Trophoblast cell (in vitro differentiated cells and primary cell): ENCODE results near the gene ZBTB16.
A peak's percentile ranks its signal among the peaks of the same experiment; 100 is the strongest.

Source experiments
- DNase-seq, 2 donors: peaks; one replicate each; pipeline ENCODE4 v3.0.0-alpha.2; 2016
- H2AFZ ChIP-seq: 2 replicates; pipeline ENCODE4 v1.6.1; 2013; ENCODE audit warnings: low read length, moderate library complexity, mild to moderate bottlenecking; ENCODE audit not compliant: insufficient read depth, poor library complexity
- H2AK5ac ChIP-seq: 2 replicates; pipeline ENCODE4 v1.6.1; 2013; ENCODE audit warnings: mild to moderate bottlenecking, low read length
- H2BK120ac ChIP-seq: 2 replicates; pipeline ENCODE4 v1.6.1; 2013; ENCODE audit warnings: low read length, mild to moderate bottlenecking, moderate library complexity; ENCODE audit not compliant: insufficient read depth, poor library complexity
- H2BK12ac ChIP-seq: 2 replicates; pipeline ENCODE4 v1.6.1; 2013; ENCODE audit warnings: mild to moderate bottlenecking, low read length, moderate library complexity
- H2BK5ac ChIP-seq: 2 replicates; pipeline ENCODE4 v1.6.1; 2013; ENCODE audit warnings: low read length, low read depth, moderate library complexity, mild to moderate bottlenecking; ENCODE audit not compliant: poor library complexity
- H3K14ac ChIP-seq: 2 replicates; pipeline ENCODE4 v1.6.1; 2013; ENCODE audit warnings: mild to moderate bottlenecking, low read length
- H3K18ac ChIP-seq: 2 replicates; pipeline ENCODE4 v1.6.1; 2013; ENCODE audit warnings: mild to moderate bottlenecking, low read length
- H3K23ac ChIP-seq: 2 replicates; pipeline ENCODE4 v1.6.1; 2013; ENCODE audit warnings: low read length
- H3K27ac ChIP-seq: 2 replicates; pipeline ENCODE4 v1.5.1; 2013; ENCODE audit warnings: low read depth, mild to moderate bottlenecking, inconsistent platforms, low read length, moderate library complexity
- H3K27me3 ChIP-seq: 2 replicates; pipeline ENCODE4 v1.6.1; 2013; ENCODE audit warnings: inconsistent platforms, mild to moderate bottlenecking, low read length, moderate library complexity; ENCODE audit not compliant: insufficient read depth
- H3K36me3 ChIP-seq, 2 experiments: 1 replicate in 1 of 2; 2 replicates in 1 of 2; pipeline ENCODE4 v1.6.1; 2013; ENCODE audit warnings: low read length in 2 of 2, mild to moderate bottlenecking in 2 of 2, moderate library complexity in 1 of 2; ENCODE audit not compliant: insufficient read depth in 2 of 2, control insufficient read depth in 1 of 2
- H3K4ac ChIP-seq: 2 replicates; pipeline ENCODE4 v1.6.1; 2013; ENCODE audit warnings: low read depth, mild to moderate bottlenecking, low read length, moderate library complexity
- H3K4me1 ChIP-seq, 2 experiments: 1 replicate in 1 of 2; 2 replicates in 1 of 2; pipeline ENCODE4 v1.6.1; 2013; ENCODE audit warnings: low read length in 2 of 2, mild to moderate bottlenecking in 2 of 2, moderate library complexity in 1 of 2; ENCODE audit not compliant: insufficient read depth in 2 of 2, control insufficient read depth in 1 of 2
- H3K4me2 ChIP-seq: 2 replicates; pipeline ENCODE4 v1.6.1; 2013; ENCODE audit warnings: inconsistent platforms, mild to moderate bottlenecking, low read length, moderate library complexity
- H3K4me3 ChIP-seq: 2 replicates; pipeline ENCODE4 v1.5.1; 2013; ENCODE audit warnings: mild to moderate bottlenecking, low read depth, low read length, inconsistent platforms
- H3K79me1 ChIP-seq: one replicate; pipeline ENCODE4 v1.6.1; 2013; ENCODE audit warnings: low read length
- H3K79me2 ChIP-seq: 2 replicates; pipeline ENCODE4 v1.6.1; 2013; ENCODE audit warnings: low read length, mild to moderate bottlenecking; ENCODE audit not compliant: control insufficient read depth, insufficient read depth, poor library complexity
- H3K9ac ChIP-seq: 2 replicates; pipeline ENCODE4 v1.6.1; 2013; ENCODE audit warnings: mild to moderate bottlenecking, low read length
- H3K9me3 ChIP-seq: 2 replicates; pipeline ENCODE4 v1.6.1; 2013; ENCODE audit warnings: low read depth, mild to moderate bottlenecking, control low read depth, inconsistent platforms, low read length; ENCODE audit not compliant: insufficient read depth
- H4K12ac ChIP-seq: 2 replicates; pipeline ENCODE4 v1.6.1; 2013; ENCODE audit warnings: low read depth, mild to moderate bottlenecking, low read length, moderate library complexity
- H4K8ac ChIP-seq: 2 replicates; pipeline ENCODE4 v1.6.1; 2013; ENCODE audit warnings: low read depth, mild to moderate bottlenecking, low read length, moderate library complexity
- H4K91ac ChIP-seq: one replicate; pipeline ENCODE4 v1.6.1; 2013; ENCODE audit warnings: low read depth, mild to moderate bottlenecking, low read length, moderate library complexity
- WGBS: extraction: QIAGEN DNeasy Blood & Tissue Kit; methylation state at CpG from one replicate; pipeline ENCODE4 v1.1.7; 2013; ENCODE audit warnings: missing lambda C conversion rate; ENCODE audit not compliant: insufficient read length, insufficient coverage; ENCODE audit errors: extremely low coverage; 5-methylcytosine and 5-hydroxymethylcytosine counted together

ZBTB16 gene

GRCh38 chr11:114132417-114132816 is 72.9 kb downstream of the ZBTB16 start:
- Histone ChIP-seq H2AK5ac (no peak overlapping the region), H3K14ac (no peak overlapping the region), H2AFZ (no peak overlapping the region), H2BK5ac (no peak overlapping the region), H4K91ac (no peak overlapping the region), H3K9me3 (peaks cover 1% of the 10 kb centered on the region), H2BK12ac (no peak overlapping the region), H3K36me3 (no peaks in the 10 kb centered on the region), H4K8ac (no peak overlapping the region), H3K27ac (no peak overlapping the region), H3K4ac (no peak overlapping the region), H2BK120ac (no peak overlapping the region), H3K79me2 (no peaks in the 10 kb centered on the region), H3K18ac (no peak overlapping the region), H4K12ac (no peak overlapping the region), H3K27me3 (no peaks in the 10 kb centered on the region), H3K9ac (no peak overlapping the region), H3K23ac (no peak overlapping the region), H3K4me2 (no peak overlapping the region), H3K4me3 (no peak overlapping the region), H3K79me1 (peaks cover 9% of the 10 kb centered on the region), H3K4me1 (peaks cover 8 to 23% of the 10 kb centered on the region in 2 experiments)
- DNase-seq: no peak
- no CpG with 5 or more reads among the region's 9 CpGs for WGBS

- Histone ChIP-seq H2AK5ac (no peak overlapping the region), H3K14ac (no peak overlapping the region), H3K23ac (no peak overlapping the region), H4K8ac (no peak overlapping the region), H2BK120ac (no peak overlapping the region), H3K27me3 (no peaks in the 10 kb centered on the region), H3K4me2 (no peak overlapping the region), H3K79me2 (no peaks in the 10 kb centered on the region), H3K79me1 (peaks cover 9% of the 10 kb centered on the region), H3K4me1 (peaks cover 8 to 23% of the 10 kb centered on the region in 2 experiments), H4K12ac (no peak overlapping the region), H3K4me3 (no peak overlapping the region), H3K4ac (no peak overlapping the region), H4K91ac (no peak overlapping the region), H3K27ac (no peak overlapping the region), H3K9ac (no peak overlapping the region), H3K36me3 (no peaks in the 10 kb centered on the region), H3K18ac (no peak overlapping the region), H2BK12ac (no peak overlapping the region), H2AFZ (no peak overlapping the region), H3K9me3 (peaks cover 1% of the 10 kb centered on the region), H2BK5ac (no peak overlapping the region)
- no peak for DNase-seq
- WGBS: no CpG with 5 or more reads among the region's 6 CpGs
Observed at GRCh38 chr11:114132944-114133394, 73.5 kb downstream of the ZBTB16 start.

GRCh38 chr11:114133548-114134329 is 74.2 kb downstream of the ZBTB16 start:
- Histone ChIP-seq H3K4me3 (no peak overlapping the region), H3K9ac (no peak overlapping the region), H2BK12ac (peak overlapping the region; percentile 62), H4K8ac (no peak overlapping the region), H4K12ac (no peak overlapping the region), H3K36me3 (no peaks in the 10 kb centered on the region), H3K27ac (no peak overlapping the region), H2BK120ac (no peak overlapping the region), H3K9me3 (peaks cover 1% of the 10 kb centered on the region), H3K79me1 (peaks cover 9% of the 10 kb centered on the region), H3K23ac (no peak overlapping the region), H3K18ac (no peak overlapping the region), H4K91ac (no peak overlapping the region), H3K4me2 (no peak overlapping the region), H3K4ac (no peak overlapping the region), H2BK5ac (no peak overlapping the region), H3K14ac (no peak overlapping the region), H3K4me1 (peaks cover 8 to 23% of the 10 kb centered on the region in 2 experiments), H2AK5ac (no peak overlapping the region), H2AFZ (no peak overlapping the region), H3K79me2 (no peaks in the 10 kb centered on the region), H3K27me3 (no peaks in the 10 kb centered on the region)
- no CpG with 5 or more reads among the region's 9 CpGs for WGBS
- no peak for DNase-seq

DNA sequence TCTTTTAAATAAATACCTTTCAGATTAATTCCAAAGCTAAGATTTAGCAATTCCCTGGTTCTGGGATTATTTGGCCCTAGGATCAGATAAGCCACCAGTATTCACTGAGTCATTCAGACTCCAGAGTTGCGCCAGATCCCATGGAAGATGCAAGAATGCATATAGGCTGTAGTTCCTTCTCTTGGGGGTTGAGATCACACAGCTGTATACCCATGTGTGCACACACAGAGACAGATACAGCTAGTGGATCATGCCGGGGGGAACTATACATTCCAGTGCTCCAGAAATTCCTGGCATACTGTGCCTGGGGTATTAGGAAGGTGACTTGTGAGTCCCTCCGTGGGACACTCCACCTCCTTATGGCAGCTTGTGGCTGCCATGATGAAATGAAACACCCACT is 75.4 kb downstream of the ZBTB16 start:
- peak; percentile 90 to 95 for DNase-seq
- H2BK12ac ChIP-seq: no peak overlapping the region
- no peak overlapping the region for H2AFZ ChIP-seq
- no peak overlapping the region for H2BK5ac ChIP-seq
- no peak overlapping the region for H3K4me3 ChIP-seq
- no peak overlapping the region for H2BK120ac ChIP-seq
- no peak overlapping the region for H3K23ac ChIP-seq
- H3K79me1 ChIP-seq: peaks cover 9% of the 10 kb centered on the region
- no peaks in the 10 kb centered on the region for H3K79me2 ChIP-seq
- WGBS: no CpG with 5 or more reads among the region's 3 CpGs
- no peak overlapping the region for H3K14ac ChIP-seq
- H3K27me3 ChIP-seq: no peaks in the 10 kb centered on the region
- H3K4me1 ChIP-seq: peaks cover 8 to 23% of the 10 kb centered on the region in 2 experiments
- H4K91ac ChIP-seq: no peak overlapping the region
- H3K27ac ChIP-seq: peak overlapping the region; percentile 57
- H3K36me3 ChIP-seq: no peaks in the 10 kb centered on the region
- H3K4me2 ChIP-seq: no peak overlapping the region
- no peak overlapping the region for H4K8ac ChIP-seq
- H4K12ac ChIP-seq: no peak overlapping the region
- H3K9ac ChIP-seq: no peak overlapping the region
- no peak overlapping the region for H2AK5ac ChIP-seq
- no peak overlapping the region for H3K18ac ChIP-seq
- peaks cover 1% of the 10 kb centered on the region for H3K9me3 ChIP-seq
- H3K4ac ChIP-seq: no peak overlapping the region
